H9 (cell line): ENCODE measurements around the gene WDR82. TPM values are rescaled to one million over a fixed set of nuclear protein-coding genes. Genes with fewer than 3 reads are reported as not detected.
A peak's percentile ranks its signal among the peaks of the same experiment; 100 is the strongest.

Experiments
- DNase-seq: peaks from one replicate; pipeline ENCODE4 v3.0.0-alpha.2; 2017
- H2AFZ ChIP-seq: one replicate; pipeline ENCODE4 v1.6.1; 2013; ENCODE audit warnings: mild to moderate bottlenecking, low read length, control low read depth, moderate library complexity
- H2AK5ac ChIP-seq: 2 replicates; pipeline ENCODE4 v1.6.1; 2013; ENCODE audit warnings: low read length, control low read depth, mixed read lengths; ENCODE audit not compliant: insufficient read length
- H2BK120ac ChIP-seq: one replicate; pipeline ENCODE4 v1.6.1; 2013; ENCODE audit warnings: low read depth, mild to moderate bottlenecking, low read length, control low read depth, inconsistent platforms; ENCODE audit not compliant: poor library complexity, severe bottlenecking
- H2BK12ac ChIP-seq: 2 replicates; pipeline ENCODE4 v1.6.1; 2013; ENCODE audit warnings: low read length, control low read depth, mixed read lengths, low read depth; ENCODE audit not compliant: insufficient read length
- H2BK15ac ChIP-seq: 2 replicates; pipeline ENCODE4 v1.6.1; 2013; ENCODE audit warnings: low read depth, low read length, control low read depth
- H2BK20ac ChIP-seq: one replicate; pipeline ENCODE4 v1.6.1; 2013; ENCODE audit warnings: low read depth, mild to moderate bottlenecking, low read length, control low read depth, inconsistent platforms; ENCODE audit not compliant: poor library complexity, severe bottlenecking
- H2BK5ac ChIP-seq: 2 replicates; pipeline ENCODE4 v1.6.1; 2013; ENCODE audit warnings: low read length, control low read depth, mixed read lengths; ENCODE audit not compliant: insufficient read length
- H3K14ac ChIP-seq: 2 replicates; pipeline ENCODE4 v1.6.1; 2013; ENCODE audit warnings: low read length, control low read depth; ENCODE audit not compliant: insufficient read depth
- H3K18ac ChIP-seq: 2 replicates; pipeline ENCODE4 v1.6.1; 2013; ENCODE audit warnings: low read depth, mild to moderate bottlenecking, mixed read lengths, low read length, control low read depth; ENCODE audit not compliant: insufficient read length
- H3K23ac ChIP-seq: 2 replicates; pipeline ENCODE4 v1.6.1; 2013; ENCODE audit warnings: low read length, control low read depth, mixed read lengths, low read depth; ENCODE audit not compliant: insufficient read length
- H3K23me2 ChIP-seq: 2 replicates; pipeline ENCODE4 v1.6.1; 2013; ENCODE audit warnings: low read depth, mild to moderate bottlenecking, mixed read lengths, low read length, control low read depth; ENCODE audit not compliant: insufficient read length, poor library complexity, severe bottlenecking
- H3K27ac ChIP-seq: 2 replicates; pipeline ENCODE4 v1.5.1; 2013; ENCODE audit warnings: low read length, control low read depth, mixed read lengths, low read depth; ENCODE audit not compliant: insufficient read length
- H3K27me3 ChIP-seq: 2 replicates; pipeline ENCODE4 v1.6.1; 2013; ENCODE audit warnings: low read length, control low read depth, inconsistent platforms; ENCODE audit not compliant: insufficient read depth
- H3K4ac ChIP-seq: 2 replicates; pipeline ENCODE4 v1.6.1; 2013; ENCODE audit warnings: low read depth, mild to moderate bottlenecking, control low read depth, inconsistent platforms, low read length, moderate library complexity
- H3K4me1 ChIP-seq: 2 replicates; pipeline ENCODE4 v1.6.1; 2013; ENCODE audit warnings: low read length, control low read depth, inconsistent platforms; ENCODE audit not compliant: insufficient read depth
- H3K4me2 ChIP-seq: 2 replicates; pipeline ENCODE4 v1.6.1; 2013; ENCODE audit warnings: low read length, control low read depth, mixed read lengths; ENCODE audit not compliant: insufficient read length, insufficient read depth
- H3K56ac ChIP-seq: 2 replicates; pipeline ENCODE4 v1.6.1; 2013; ENCODE audit warnings: low read depth, mild to moderate bottlenecking, mixed read lengths, low read length, control low read depth; ENCODE audit not compliant: insufficient read length
- H3K79me1 ChIP-seq: 2 replicates; pipeline ENCODE4 v1.6.1; 2013; ENCODE audit warnings: low read depth, mild to moderate bottlenecking, moderate library complexity, low read length, control low read depth, inconsistent platforms; ENCODE audit not compliant: insufficient read depth, poor library complexity, severe bottlenecking
- H3K79me2 ChIP-seq: 2 replicates; pipeline ENCODE4 v1.6.1; 2013; ENCODE audit warnings: low read length, control low read depth, inconsistent platforms; ENCODE audit not compliant: insufficient read depth
- H3K9ac ChIP-seq: 2 replicates; pipeline ENCODE4 v1.6.1; 2013; ENCODE audit warnings: low read length, control low read depth, mixed read lengths; ENCODE audit not compliant: insufficient read length; ENCODE audit errors: extremely low read depth
- H3K9me3 ChIP-seq: one replicate; pipeline ENCODE4 v1.6.1; 2013; ENCODE audit warnings: low read depth, low read length, inconsistent platforms; ENCODE audit not compliant: control insufficient read depth
- H3T11ph ChIP-seq: one replicate; pipeline ENCODE4 v1.6.1; 2013; ENCODE audit warnings: mild to moderate bottlenecking, low read length, control low read depth, inconsistent platforms
- H4K20me1 ChIP-seq: one replicate; pipeline ENCODE4 v1.6.1; 2013; ENCODE audit not compliant: control insufficient read depth, insufficient read length, insufficient read depth
- H4K5ac ChIP-seq: 2 replicates; pipeline ENCODE4 v1.6.1; 2013; ENCODE audit warnings: low read depth, mild to moderate bottlenecking, mixed read lengths, low read length, control low read depth; ENCODE audit not compliant: insufficient read length
- H4K8ac ChIP-seq: replicated peaks from 2 replicates; pipeline ENCODE4 v1.6.1; 2013; ENCODE audit warnings: low read length, control low read depth, mixed read lengths, low read depth; ENCODE audit not compliant: insufficient read length
- H4K91ac ChIP-seq: 2 replicates; pipeline ENCODE4 v1.6.1; 2013; ENCODE audit warnings: low read depth, mild to moderate bottlenecking, moderate library complexity, mixed read lengths, low read length, control low read depth; ENCODE audit not compliant: insufficient read length
- H3K27ac Mint-ChIP-seq, 3 experiments: 2 replicates in 2 of 3; 3 replicates in 1 of 3; pipeline ENCODE4 v1.8.0; 2020 to 2021; ENCODE audit warnings: mixed read lengths in 3 of 3, mild to moderate bottlenecking in 1 of 3, moderate library complexity in 1 of 3
- H3K27me3 Mint-ChIP-seq: 2 replicates; pipeline ENCODE4 v1.8.0; 2021; ENCODE audit warnings: low read depth, mild to moderate bottlenecking, moderate library complexity, mixed read lengths
- H3K36me3 Mint-ChIP-seq, 3 experiments: 2 replicates in 2 of 3; 3 replicates in 1 of 3; pipeline ENCODE4 v1.8.0; 2020 to 2021; ENCODE audit warnings: low read depth in 3 of 3, mixed read lengths in 3 of 3; ENCODE audit not compliant: insufficient read depth in 1 of 3
- H3K4me1 Mint-ChIP-seq, 2 experiments: 2 replicates each; pipeline ENCODE4 v1.8.0; 2020; ENCODE audit warnings: mixed read lengths in 2 of 2
- H3K4me3 Mint-ChIP-seq, 2 experiments: 2 replicates in 1 of 2; 3 replicates in 1 of 2; pipeline ENCODE4 v1.8.0; 2020 to 2021; ENCODE audit warnings: mild to moderate bottlenecking in 2 of 2, mixed read lengths in 2 of 2, moderate library complexity in 1 of 2
- H3K9me3 Mint-ChIP-seq, 2 experiments: 2 replicates in 1 of 2; 3 replicates in 1 of 2; pipeline ENCODE4 v1.8.0; 2020; ENCODE audit warnings: mild to moderate bottlenecking in 2 of 2, mixed read lengths in 2 of 2, moderate library complexity in 1 of 2
- WGBS: extraction: QIAGEN DNeasy Blood & Tissue Kit; methylation state at CpG from one replicate; pipeline ENCODE4 v1.1.7; 2013; ENCODE audit warnings: missing lambda C conversion rate, low lambda C conversion rate, mixed read lengths; ENCODE audit not compliant: insufficient read length; ENCODE audit errors: extremely low coverage; 5-methylcytosine and 5-hydroxymethylcytosine counted together
- total RNA-seq: library from RNA; stranded (reverse); gene quantifications from 2 replicates; pipeline ENCODE4 v1.2.1, GENCODE V29; 2021
- TF ChIP-seq, protein P1 (sequence below): fragments of 200-600 bp; sonication (generic); conservative IDR thresholded peaks from 3 replicates; pipeline ENCODE4 v1.8.0; 2021; ENCODE audit warnings: antibody characterized with exemption, mild to moderate bottlenecking

Gene WDR82
- total RNA-seq, 1 experiment from 2014 or later: 83.1 TPM

- Histone ChIP-seq H2AK5ac (no peak overlapping the region), H3K79me1 (no peaks in the 10 kb centered on the region), H2BK15ac (no peak overlapping the region), H4K91ac (no peak overlapping the region), H2AFZ (no peak overlapping the region), H3K4me1 (no peaks in the 10 kb centered on the region), H3K9ac (no peak overlapping the region), H4K20me1 (no peaks in the 10 kb centered on the region), H3T11ph (no peak overlapping the region), H4K8ac (no peak overlapping the region), H2BK12ac (no peak overlapping the region), H3K79me2 (no peaks in the 10 kb centered on the region), H2BK20ac (no peak overlapping the region), H3K23me2 (peaks cover 3% of the 10 kb centered on the region), H2BK120ac (no peak overlapping the region), H3K27me3 (peaks cover 14% of the 10 kb centered on the region; the same call in 1 of the 2 replicates), H3K56ac (no peak overlapping the region), H3K23ac (no peak overlapping the region), H3K27ac (no peak overlapping the region), H3K14ac (no peak overlapping the region), H3K18ac (no peak overlapping the region), H3K4me2 (no peak overlapping the region), H4K5ac (no peak overlapping the region), H3K9me3 (no peaks in the 10 kb centered on the region), H2BK5ac (no peak overlapping the region), H3K4ac (no peak overlapping the region)
- TF ChIP-seq, protein P1, sequence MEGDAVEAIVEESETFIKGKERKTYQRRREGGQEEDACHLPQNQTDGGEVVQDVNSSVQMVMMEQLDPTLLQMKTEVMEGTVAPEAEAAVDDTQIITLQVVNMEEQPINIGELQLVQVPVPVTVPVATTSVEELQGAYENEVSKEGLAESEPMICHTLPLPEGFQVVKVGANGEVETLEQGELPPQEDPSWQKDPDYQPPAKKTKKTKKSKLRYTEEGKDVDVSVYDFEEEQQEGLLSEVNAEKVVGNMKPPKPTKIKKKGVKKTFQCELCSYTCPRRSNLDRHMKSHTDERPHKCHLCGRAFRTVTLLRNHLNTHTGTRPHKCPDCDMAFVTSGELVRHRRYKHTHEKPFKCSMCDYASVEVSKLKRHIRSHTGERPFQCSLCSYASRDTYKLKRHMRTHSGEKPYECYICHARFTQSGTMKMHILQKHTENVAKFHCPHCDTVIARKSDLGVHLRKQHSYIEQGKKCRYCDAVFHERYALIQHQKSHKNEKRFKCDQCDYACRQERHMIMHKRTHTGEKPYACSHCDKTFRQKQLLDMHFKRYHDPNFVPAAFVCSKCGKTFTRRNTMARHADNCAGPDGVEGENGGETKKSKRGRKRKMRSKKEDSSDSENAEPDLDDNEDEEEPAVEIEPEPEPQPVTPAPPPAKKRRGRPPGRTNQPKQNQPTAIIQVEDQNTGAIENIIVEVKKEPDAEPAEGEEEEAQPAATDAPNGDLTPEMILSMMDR: no peak
- WGBS: no CpG with 5 or more reads among the region's 10 CpGs
- Mint-ChIP-seq H3K4me1 (peaks cover 0 to 10% of the 10 kb centered on the region in 2 experiments; a peak in 3 of 4 replicates), H3K4me3 (no peak overlapping the region), H3K27me3 (peaks cover 32% of the 10 kb centered on the region), H3K36me3 (peaks cover 6 to 56% (median 20%) of the 10 kb centered on the region in 3 experiments; a peak in 5 of 7 replicates), H3K27ac (no peak overlapping the region), H3K9me3 (no peaks in the 10 kb centered on the region)
- DNase-seq: peak; percentile 29
Measured at GRCh38 chr3:52248816-52249547, 29.5 kb downstream of the WDR82 start.
